GM19395 (cell line): Measurements from ENCODE around the gene IRF7.
"Not testable (repeated sequence)": the region's sequence is repeated elsewhere in the genome, so short reads cannot be mapped to it uniquely, and the experiment has no call there.

Experiments used
- ATAC-seq: cut with Tn5 transposase; IDR thresholded peaks from one replicate; pipeline ENCODE4 v1.9.1; 2021; ENCODE audit warnings: mild to moderate bottlenecking, moderate library complexity; ENCODE audit not compliant: unreplicated experiment

The IRF7 gene

DNA sequence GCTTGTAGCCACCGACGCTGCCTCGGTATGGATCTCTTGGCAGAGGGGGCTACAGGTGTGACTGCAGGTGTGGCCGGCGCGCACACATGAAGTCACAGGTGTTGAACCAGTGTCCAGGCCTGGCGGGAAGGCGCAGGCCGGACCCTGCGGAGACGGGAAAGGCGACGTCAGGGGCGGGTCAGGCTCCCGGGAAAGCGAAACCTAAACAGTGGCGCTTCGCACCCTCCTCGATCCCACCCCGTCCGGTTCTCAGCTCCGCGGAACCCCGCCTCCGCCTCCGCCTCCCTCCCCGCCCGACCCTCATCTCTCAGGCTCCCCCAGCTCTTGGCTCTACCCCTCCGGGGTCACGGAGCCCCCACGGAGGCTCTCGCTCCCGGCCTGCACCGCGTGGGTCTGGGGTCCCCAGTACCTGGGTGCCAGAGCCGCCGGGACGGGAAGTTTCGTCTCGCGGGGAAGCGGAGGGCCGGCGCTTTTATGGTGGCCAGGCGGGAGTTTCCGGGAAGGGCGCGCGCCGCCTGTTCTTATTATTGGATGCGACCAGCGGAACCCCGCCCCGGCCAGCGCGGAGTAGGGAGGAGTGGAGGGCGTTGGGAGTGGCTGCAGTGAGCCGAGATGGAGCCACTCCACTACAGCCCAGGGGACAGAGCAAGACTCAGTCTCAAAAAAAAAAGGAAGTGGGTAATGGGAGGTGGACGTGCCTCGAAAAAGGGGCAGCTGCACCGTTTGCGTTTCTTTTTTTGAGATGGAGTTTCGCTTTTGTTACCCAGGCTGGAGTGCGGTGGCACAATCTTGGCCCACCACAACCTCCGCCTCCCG, at the start of gene IRF7:
Gene IRF7, minus strand, starts transcription at position 447 of the 816 bp plus-strand sequence. CDS start 586 bp downstream, outside the sequence.
- peak; percentile 84 for ATAC-seq

DNA sequence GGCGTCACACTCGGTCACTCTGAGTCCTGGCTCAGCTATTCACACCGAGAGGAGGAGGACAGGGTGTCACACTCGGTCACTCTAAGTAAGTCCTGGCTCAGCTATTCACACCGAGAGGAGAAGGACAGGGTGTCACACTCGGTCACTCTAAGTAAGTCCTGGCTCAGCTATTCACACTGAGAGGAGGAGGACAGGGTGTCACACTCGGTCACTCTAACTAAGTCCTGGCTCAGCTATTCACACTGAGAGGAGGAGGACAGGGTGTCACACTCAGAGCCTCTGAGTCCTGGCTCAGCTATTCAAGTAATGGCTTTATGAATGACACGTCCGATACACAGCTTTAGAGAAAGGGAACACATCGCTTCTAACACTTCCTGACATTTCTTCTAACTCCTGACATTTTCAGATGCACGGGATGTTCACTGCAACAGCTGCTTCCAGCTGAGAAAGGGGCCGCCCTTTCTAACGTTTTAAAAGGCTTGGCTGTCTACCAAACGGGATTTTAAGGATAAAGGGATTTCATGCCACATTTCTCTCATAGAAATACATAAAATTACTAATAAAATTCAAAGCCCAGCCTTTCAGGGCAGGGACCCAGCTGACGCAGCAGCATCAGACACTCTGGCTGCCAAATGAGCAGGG, 49.4 kb upstream of the IRF7 start:
- ATAC-seq: no peak

DNA sequence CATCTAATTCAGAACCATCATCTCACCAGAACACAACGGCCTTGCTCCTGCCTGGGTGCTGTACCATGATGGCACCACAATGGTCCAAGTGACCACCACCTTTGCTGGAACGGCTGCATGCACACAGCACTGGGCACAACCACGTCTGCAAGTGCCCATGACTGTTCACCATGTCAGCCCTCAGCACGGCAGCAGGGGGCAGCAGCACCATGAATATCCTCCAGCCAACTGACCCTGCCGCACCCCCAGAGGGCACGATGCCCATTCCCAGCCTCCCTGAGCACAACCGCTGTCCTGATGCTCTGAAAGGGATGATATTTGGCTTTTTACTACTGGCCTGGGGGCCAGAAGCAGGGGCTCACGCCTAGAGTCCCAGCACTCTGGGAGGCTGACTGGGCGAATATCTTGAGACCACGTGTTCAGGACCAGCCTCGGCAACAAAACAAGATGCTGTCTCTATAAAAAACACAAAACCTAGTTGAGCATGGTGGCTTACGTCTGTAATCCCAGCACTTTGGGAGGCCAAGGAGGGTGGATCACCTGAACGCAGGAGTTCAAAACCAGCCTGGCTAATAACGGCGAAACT, 47.0 kb upstream of the IRF7 start:
- no peak for ATAC-seq

DNA sequence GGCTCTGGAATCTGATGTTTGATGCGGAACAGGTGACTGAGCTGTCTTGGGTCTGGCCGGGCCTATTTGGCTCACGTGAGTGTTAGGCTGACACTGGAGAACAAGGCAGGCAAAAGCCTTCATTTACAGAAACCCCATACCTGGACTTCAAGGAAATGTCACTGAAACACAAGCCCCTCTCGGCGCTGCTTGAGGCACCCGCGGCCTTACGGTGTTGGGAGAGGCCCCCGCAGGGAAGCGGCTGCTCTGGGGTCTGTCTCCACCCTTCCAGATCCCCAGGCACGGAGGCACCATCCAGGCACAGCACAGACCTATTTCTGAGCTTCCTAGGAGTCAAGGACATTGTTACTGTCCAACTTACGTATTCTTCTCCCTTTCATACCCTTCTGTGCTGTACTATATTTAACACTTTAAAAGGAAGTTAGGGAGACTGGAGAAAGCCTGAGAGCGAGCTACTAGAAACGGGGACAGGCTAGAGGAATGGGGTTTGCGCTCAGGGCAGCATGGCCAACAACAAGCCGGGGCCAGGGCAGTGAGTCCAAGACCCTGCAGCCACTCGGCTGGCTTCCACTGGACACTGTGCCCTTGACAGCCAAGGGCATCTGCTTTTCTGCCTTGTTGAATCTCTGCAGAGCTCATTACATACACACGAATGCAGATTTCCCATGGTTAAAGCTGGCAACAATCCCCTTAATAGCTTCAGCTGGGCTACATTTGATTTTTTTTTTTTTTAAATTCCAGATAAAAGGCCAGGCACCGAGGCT, 45.1 kb upstream of the IRF7 start:
- ATAC-seq: no peak

DNA sequence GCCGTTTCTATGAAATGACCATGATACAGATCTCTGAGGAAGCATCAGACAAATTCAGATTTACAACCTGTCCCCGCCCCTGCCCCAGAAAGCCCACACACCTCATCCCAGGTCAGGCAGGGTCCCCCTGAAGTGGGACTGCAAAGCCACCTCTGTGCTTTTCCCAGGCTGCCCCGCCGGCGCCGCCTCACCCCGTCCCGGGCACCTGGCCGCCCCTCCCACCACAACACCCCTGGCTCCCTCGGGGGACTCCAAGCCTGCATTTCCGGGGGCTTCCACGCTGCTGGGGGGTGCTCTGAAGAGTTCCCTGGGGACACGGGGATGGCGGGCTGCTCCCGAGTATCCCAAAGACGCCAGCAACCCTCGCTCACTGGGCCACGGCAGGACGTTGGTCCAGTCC, 44.5 kb upstream of the IRF7 start:
- no peak for ATAC-seq

DNA sequence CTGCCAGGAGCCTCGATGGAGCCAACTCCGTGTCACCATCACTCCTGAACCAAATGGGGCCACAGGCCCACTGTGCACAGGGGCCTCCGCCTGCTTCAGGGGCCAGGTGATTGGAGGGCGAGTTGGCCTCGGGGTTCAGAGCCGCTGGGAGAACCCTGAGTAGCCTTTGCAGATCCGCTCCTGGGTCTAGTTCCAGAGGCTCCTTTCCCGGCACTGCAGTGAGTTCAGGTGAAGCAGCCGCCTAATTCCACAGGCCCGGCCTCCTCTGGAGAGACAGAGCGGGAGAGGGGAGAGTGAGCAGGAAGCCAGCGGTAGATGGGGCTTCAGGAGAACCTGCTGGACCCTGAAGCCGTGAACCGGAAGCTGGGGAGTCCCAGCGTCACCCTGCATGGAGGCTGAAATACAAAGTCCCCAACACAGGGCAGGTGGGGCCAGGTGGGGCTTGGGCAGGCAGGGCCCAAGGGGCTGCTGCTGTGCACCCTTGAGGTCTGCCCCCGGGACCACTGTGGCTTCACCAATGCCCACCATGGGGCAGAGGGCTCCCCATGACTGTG, 43.9 kb upstream of the IRF7 start:
- no peak for ATAC-seq

DNA sequence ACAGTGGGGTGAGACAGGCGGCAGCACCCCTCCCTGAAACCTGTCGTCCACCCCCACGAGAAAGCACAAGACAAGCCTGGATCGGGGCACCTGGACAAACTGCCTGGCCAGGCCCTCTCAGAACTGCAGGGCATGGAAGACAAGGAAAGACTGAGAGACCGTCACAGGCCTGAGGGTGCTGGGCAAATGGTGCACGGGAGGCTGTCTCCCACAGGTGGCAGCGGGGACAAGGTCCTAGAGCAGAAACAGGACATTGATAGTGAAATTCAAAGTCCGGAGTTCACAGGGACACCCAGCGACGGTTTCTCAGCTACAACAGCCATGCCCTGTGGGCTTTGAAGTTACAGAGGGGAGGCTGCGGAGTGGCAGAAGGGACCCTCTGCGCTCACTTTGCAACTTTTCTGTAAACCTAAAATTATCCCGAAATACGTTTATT, 42.0 kb upstream of the IRF7 start:
- no peak for ATAC-seq

DNA sequence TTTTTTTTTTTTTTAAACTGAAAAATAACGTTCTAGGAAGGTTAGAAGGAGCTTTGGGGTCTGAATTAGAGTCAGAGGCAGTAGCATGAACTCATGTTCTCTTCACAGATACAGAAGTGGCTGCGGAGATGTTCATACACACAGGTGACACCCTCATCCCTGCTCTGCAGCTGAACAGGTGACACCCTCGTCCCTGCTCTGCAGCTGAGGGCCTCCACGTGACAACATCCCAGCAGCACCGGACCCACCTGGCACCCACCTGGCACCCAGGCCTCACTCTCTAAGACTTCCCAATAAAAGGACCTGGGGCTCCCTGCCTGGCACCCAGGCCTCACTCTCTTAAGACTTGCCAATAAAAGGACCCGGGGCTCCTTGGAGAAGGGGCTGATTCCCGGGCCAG, 41.1 kb upstream of the IRF7 start:
- ATAC-seq: no peak

DNA sequence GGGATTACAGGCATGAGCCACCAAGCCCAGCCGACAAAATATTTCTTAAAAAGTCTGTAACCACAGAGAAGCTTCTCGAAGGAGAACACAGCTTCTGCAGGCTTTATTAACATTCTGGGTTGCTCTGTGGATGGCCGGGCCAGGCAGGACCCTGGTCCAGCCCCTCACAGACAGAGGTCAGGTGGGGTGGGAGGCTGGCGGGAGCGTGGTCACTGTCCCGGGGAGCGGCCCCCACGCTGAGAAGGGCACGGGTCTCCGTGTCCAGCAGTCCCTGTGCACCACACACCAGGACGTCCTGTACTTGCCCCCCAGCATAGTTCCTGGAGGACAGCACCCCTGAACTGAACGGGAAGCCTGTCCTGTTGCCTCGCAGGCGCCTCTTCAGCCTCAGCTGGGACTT, 40.7 kb upstream of the IRF7 start:
- no peak for ATAC-seq

DNA sequence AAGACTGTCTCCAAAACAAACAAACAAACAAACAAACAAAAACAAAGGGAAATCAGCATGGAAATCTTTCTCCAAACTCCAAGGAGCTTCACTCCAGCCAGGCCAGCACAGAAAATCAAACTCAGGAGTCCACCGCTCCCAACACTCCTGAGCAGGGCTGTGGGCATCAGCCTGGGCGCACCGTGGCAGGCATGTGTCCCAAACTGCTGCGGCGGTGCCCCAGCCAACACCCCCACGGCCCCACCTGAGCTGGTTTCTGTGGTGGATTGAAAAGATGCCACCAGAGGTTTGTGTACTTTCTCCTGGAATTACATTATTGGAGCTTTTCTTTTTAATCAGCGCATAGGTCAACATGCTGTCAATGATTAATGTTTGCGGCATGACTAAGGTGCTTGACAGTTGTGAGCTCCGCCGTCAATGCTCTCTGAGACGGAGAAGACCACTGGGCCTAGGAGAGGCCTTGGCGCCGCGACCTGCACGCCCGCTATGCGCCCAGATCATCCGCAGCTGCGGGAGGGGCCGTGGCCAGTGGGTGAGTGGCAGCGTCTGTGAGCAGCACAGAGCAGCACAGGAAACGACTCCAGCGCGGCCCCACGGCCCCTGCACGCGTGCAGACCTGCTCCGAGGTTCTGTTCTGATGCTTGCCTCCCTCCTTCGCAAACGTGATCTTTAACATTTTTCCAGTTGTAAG, 39.4 kb upstream of the IRF7 start:
- no peak for ATAC-seq

DNA sequence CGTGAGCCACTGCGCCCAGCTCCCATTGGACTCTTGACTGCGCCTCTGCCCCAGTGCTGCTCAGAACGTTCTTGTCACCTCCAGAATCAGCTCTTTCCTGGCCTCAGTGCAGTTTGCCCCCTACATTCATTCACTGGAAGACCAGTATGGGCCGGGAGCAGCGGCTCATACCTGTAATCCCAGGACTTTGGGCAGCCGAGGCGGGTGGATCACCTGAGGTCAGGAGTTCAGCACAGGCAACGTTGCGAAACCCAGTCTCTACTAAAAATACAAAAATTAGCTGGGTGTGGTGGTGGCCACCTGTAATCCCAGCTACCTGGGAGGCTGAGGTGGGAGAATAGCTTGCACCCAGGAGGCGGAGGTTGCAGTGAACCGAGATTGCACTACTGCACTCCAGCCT, 38.7 kb upstream of the IRF7 start:
- ATAC-seq: not testable (repeated sequence)

DNA sequence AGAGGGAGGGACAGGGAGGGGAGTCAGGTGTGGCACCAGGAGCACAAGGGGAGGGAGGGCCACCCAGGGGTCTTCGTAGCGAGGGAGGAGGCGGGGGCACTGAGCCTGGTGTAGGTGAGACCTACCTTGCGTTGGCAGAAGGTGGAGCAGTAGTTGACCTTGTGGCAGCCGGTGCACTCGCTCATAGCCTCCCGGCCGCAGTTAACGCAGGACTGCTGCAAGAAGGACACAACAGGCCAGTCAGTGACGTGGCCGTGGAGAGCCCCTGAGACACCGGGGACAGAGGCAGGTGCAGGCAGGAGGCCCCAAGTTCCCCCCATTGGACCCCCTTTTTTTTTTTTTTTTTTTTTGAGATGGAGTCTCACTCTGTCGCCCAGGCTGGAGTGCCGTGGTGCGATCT, 38.1 kb upstream of the IRF7 start:
- no peak for ATAC-seq

DNA sequence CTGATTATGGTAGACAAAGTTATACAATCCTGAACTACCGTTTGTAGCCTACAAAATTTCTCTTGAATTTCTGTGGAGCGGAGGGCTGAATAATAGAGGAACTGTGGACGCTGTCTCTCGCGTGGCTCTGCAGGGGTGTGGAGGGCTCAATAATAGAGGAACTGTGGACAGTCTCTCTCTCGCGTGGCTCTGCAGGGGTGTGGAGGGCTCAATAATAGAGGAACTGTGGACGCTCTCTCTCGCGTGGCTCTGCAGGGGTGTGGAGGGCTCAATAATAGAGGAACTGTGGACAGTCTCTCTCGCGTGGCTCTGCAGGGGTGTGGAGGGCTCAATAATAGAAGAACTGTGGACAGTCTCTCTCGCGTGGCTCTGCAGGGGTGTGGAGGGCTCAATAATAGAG, 37.4 kb upstream of the IRF7 start:
- ATAC-seq: not testable (repeated sequence)

DNA sequence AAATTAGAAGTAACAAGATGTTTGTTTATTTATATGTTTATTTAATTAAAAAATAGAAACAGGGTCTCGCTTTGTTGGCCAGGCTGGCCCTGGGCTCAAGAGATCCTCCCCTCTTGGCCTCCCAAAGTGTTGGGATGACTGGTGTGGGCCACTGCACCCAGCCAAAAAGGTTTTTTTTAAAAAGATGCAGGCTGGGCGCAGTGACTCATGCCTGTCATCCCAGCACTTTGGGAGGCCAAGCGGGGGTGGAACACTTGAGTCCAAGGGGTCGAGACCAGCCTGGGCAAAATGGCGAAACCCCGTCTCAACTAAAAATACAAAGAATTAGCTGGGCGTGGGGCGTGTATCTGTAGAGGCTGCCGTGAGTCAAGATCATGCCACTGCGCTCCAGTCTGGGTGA, 34.7 kb upstream of the IRF7 start:
- no peak for ATAC-seq

DNA sequence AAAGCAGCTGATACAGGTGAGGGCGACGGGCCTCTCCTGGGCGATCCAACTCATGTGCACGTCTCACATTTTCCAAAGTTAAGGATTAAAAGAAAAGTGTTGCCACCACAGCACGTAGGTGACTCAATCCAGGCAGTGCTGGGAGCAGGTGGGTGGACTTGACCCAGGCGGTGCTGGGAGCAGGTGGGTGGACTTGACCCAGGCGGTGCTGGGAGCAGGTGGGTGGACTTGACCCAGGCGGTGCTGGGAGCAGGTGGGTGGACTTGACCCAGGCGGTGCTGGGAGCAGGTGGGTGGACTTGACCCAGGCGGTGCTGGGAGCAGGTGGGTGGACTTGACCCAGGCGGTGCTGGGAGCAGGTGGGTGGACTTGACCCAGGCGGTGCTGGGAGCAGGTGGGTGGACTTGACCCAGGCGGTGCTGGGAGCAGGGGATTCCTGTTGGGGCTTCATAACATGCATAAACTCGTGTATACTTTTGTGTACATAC, 32.0 kb upstream of the IRF7 start:
- ATAC-seq: not testable (repeated sequence)

DNA sequence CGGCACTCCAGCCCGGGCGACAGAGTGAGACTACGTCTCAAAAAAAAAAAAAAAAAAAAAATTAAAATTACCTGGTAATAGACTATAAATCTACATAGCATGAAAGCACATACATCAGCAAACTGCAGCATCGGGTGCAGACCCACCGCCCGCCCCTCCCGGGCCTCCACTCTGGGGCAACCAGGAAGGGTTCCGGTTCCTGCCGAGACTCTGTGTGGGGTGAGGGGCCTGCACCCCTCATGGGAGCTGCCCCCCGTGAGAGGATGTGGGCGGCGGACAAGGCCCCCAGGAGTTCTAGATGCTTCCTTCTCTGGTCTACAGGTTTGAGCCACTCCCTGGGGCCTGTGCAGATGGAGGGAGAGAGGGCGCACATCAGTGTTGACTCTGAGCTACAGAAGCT, 30.5 kb upstream of the IRF7 start:
- no peak for ATAC-seq

DNA sequence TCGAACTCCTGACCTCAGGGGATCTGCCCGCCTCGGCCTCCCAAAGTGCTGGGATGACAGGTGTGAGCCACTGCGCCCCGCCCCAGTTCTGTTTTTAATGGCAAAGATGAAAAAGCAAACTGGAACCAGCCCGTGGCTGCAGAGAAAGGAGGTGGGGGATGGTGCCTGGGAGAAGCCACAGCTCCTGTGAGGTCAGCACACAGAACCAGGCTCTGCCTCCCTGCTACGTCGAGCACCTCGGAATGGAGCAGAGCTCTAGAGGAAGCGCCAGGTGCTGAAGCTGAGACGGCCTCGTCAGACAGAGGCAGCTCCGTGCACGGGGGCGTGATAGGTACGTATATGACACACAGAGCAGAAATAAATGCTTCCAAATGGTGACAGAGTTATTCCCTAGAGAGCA, 29.8 kb upstream of the IRF7 start:
- ATAC-seq: no peak

DNA sequence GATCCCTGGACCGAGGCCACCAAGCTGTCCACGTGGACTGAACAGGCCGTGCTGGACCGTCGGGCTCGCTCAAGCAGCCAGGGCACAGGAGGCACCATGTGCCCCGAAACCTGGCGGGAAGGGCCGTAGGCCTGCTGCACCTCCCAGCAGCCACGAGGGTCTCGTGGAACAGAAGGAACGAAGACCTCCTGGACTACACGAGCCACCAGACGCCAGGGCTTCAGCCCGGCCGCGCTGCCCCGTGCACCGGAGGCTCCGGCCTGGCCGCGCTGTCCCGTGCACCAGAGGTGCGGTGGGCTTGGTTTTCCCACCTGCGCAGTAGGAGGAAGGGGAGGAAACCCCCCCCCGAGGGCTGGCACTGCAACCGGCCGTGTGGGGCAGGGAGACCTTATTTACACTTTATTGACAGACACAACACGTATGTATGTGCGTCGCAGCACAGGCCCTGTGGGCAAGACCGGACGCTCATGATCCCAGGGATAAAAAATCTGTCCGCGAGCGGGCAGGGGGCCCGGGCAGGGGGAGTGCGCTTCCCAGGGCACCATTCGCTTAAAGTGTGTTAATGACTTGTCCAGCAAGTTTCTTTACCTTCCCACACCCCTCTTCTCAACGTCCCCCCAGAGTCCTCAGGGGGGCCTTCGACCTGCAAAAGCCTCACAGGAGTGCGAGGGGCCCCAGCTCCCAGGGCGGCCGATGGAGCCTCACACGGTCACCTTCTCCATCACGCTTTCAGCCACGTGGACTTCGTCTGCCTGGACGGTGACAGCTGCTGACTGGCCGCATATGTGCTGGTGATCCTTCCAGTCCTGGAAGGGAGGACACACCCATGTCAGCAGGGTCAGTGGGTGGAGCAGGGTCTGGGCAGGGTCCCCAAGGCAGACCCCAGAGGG, 28.3 kb upstream of the IRF7 start:
- no peak for ATAC-seq

DNA sequence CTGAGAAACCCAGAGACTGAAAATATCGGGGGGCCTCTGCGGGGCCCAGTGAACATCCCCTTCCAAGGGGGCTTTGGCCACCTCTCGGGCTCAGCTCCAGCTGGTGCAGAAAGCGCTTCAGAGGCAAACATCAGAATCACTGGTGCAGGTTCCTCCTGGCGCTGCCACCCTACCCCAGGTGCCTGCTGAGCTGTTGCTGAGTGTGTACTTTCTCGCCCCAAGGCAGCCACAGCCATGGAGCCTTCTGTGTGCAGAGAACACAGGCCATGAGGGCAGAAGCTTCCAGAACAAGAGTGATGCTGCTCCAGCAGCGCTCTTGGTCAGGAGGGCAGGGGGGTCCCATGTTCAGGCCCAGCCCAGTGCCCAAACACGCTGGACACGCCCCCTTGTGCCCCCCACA, 27.6 kb upstream of the IRF7 start:
- no peak for ATAC-seq
